ENCODE data around the gene PIGZ.

The PIGZ gene

GRCh38 chr3:196916221-196916620 lies 52.4 kb downstream of the PIGZ start:
- no peak for DNase-seq (ENCODE audit: low read depth in 2 of 2, low spot score in 1 of 2)

GRCh38 chr3:196915375-196915774 lies 53.3 kb downstream of the PIGZ start:
- DNase-seq (ENCODE audit: low read depth in 2 of 2, low spot score in 1 of 2), result no peak

- no peak for DNase-seq (ENCODE audit: low read depth in 2 of 2, low spot score in 1 of 2)
Observed at GRCh38 chr3:196914866-196915265, 53.8 kb downstream of the PIGZ start.

GRCh38 chr3:196903740-196904139 lies 64.9 kb downstream of the PIGZ start:
- DNase-seq (ENCODE audit: low read depth in 2 of 2, low spot score in 1 of 2), result no peak

GRCh38 chr3:196902296-196902695 lies 66.3 kb downstream of the PIGZ start:
- no peak for DNase-seq (ENCODE audit: low read depth in 2 of 2, low spot score in 1 of 2)

GRCh38 chr3:196901768-196902167 lies 66.9 kb downstream of the PIGZ start:
- DNase-seq (ENCODE audit: low read depth in 2 of 2, low spot score in 1 of 2), result no peak

Data from stimulated activated CD8-positive, alpha-beta memory T cell treated with anti-CD3 and anti-CD28 coated beads, Interleukin-4, amount 100 ng/mL, for 4 hours (primary cell).